Measurements from ENCODE around the gene MYO6.

The MYO6 gene

GRCh38 chr6:75818098-75818855, 69.2 kb downstream of the MYO6 start:
- no peak for DNase-seq (ENCODE audit: low read depth)
- no peak overlapping the region for H3K4me3 ChIP-seq (ENCODE audit: low read depth, low read length)
- TF ChIP-seq CTCF (IDR thresholded peaks at IDR 0.05; ENCODE audit: control insufficient read depth, extremely low read depth, insufficient read depth) = no peak

GRCh38 chr6:75819776-75820487, 70.9 kb downstream of the MYO6 start:
- H3K4me3 ChIP-seq (ENCODE audit: low read depth, low read length) = no peak overlapping the region
- TF ChIP-seq CTCF (IDR thresholded peaks at IDR 0.05; ENCODE audit: control insufficient read depth, extremely low read depth, insufficient read depth) = no peak
- no peak for DNase-seq (ENCODE audit: low read depth)

GRCh38 chr6:75824160-75824559, 75.1 kb downstream of the MYO6 start:
- DNase-seq (ENCODE audit: low read depth) = no peak
- TF ChIP-seq CTCF (IDR thresholded peaks at IDR 0.05; ENCODE audit: control insufficient read depth, extremely low read depth, insufficient read depth) = no peak
- H3K4me3 ChIP-seq (ENCODE audit: low read depth, low read length) = no peak overlapping the region

GRCh38 chr6:75827163-75827562, 78.1 kb downstream of the MYO6 start:
- no peak for DNase-seq (ENCODE audit: low read depth)
- no peak for TF ChIP-seq CTCF (IDR thresholded peaks at IDR 0.05; ENCODE audit: control insufficient read depth, extremely low read depth, insufficient read depth)
- H3K4me3 ChIP-seq (ENCODE audit: low read depth, low read length) = no peak overlapping the region

GRCh38 chr6:75830959-75831885, 82.2 kb downstream of the MYO6 start:
- H3K4me3 ChIP-seq (ENCODE audit: low read depth, low read length) = no peak overlapping the region
- no peak for TF ChIP-seq CTCF (IDR thresholded peaks at IDR 0.05; ENCODE audit: control insufficient read depth, extremely low read depth, insufficient read depth)
- no peak for DNase-seq (ENCODE audit: low read depth)

GRCh38 chr6:75834447-75834846, 85.4 kb downstream of the MYO6 start:
- no peak overlapping the region for H3K4me3 ChIP-seq (ENCODE audit: low read depth, low read length)
- no peak for TF ChIP-seq CTCF (IDR thresholded peaks at IDR 0.05; ENCODE audit: control insufficient read depth, extremely low read depth, insufficient read depth)
- DNase-seq (ENCODE audit: low read depth) = no peak

Measured in LNCaP clone FGC (cell line).